ENCODE measurements around the gene ABCC1. TPM values are rescaled to one million over a fixed set of nuclear protein-coding genes. Genes with fewer than 3 reads are reported as not detected.
A peak's percentile ranks its signal among the peaks of the same experiment; 100 is the strongest.
"Not testable (repeated sequence)": the region's sequence is repeated elsewhere in the genome, so short reads cannot be mapped to it uniquely, and the experiment has no call there.

Gene ABCC1
- polyA plus RNA-seq, 1 experiment, result 69.7 TPM

GRCh38 chr16:16178455-16179162, 229.2 kb downstream of the ABCC1 start:
- TF ChIP-seq CTCF (IDR thresholded peaks at IDR 0.05; ENCODE audit: low read depth, low read length), result no peak
- H3K27ac ChIP-seq (ENCODE audit: low read depth, low read length), result no peak overlapping the region
- CTCF ChIA-PET, result no interaction called here
- H3K4me3 ChIP-seq (ENCODE audit: low read depth, low read length), result no peak overlapping the region
- peaks cover 6% of the 10 kb centered on the region for H3K9me3 ChIP-seq (ENCODE audit: control insufficient read depth, insufficient read depth, low read length)
- H3K27me3 ChIP-seq (ENCODE audit: control insufficient read depth, insufficient read depth, low read length), result peaks cover 5% of the 10 kb centered on the region
- no peak for DNase-seq (ENCODE audit: low read depth, low spot score)
- POLR2A ChIA-PET, result no interaction called here

GRCh38 chr16:16181748-16182147, 232.3 kb downstream of the ABCC1 start:
- H3K4me3 ChIP-seq (ENCODE audit: low read depth, low read length); DNase-seq (ENCODE audit: low read depth, low spot score); CTCF ChIA-PET; POLR2A ChIA-PET; H3K9me3 ChIP-seq (ENCODE audit: control insufficient read depth, insufficient read depth, low read length); H3K27me3 ChIP-seq (ENCODE audit: control insufficient read depth, insufficient read depth, low read length); H3K27ac ChIP-seq (ENCODE audit: low read depth, low read length): not testable (repeated sequence)

- no peak for TF ChIP-seq CTCF (IDR thresholded peaks at IDR 0.05; ENCODE audit: low read depth, low read length)
- ChIA-PET CTCF (interaction anchor here (1.0 kb wide), 1 partner anchor 9 kb away, joined by 3 read pairs; no protein-coding TSS in a partner anchor), POLR2A (no interaction called here)
- H3K9me3 ChIP-seq (ENCODE audit: control insufficient read depth, insufficient read depth, low read length), result peaks cover 6% of the 10 kb centered on the region; the same call in 1 of the 2 replicates
- DNase-seq (ENCODE audit: low read depth, low spot score), result no peak
- H3K27ac ChIP-seq (ENCODE audit: low read depth, low read length), result no peak overlapping the region
- H3K4me3 ChIP-seq (ENCODE audit: low read depth, low read length), result no peak overlapping the region
- peaks cover 5% of the 10 kb centered on the region for H3K27me3 ChIP-seq (ENCODE audit: control insufficient read depth, insufficient read depth, low read length)
Observed at GRCh38 chr16:16182918-16183317, 233.5 kb downstream of the ABCC1 start.

GRCh38 chr16:16183562-16183961, 234.1 kb downstream of the ABCC1 start:
- POLR2A ChIA-PET, result no interaction called here
- Histone ChIP-seq H3K9me3 (ENCODE audit: control insufficient read depth, insufficient read depth, low read length) (peaks cover 3% of the 10 kb centered on the region; the same call in 1 of the 2 replicates), H3K4me3 (ENCODE audit: low read depth, low read length) (no peak overlapping the region), H3K27me3 (ENCODE audit: control insufficient read depth, insufficient read depth, low read length) (peaks cover 6% of the 10 kb centered on the region), H3K27ac (ENCODE audit: low read depth, low read length) (no peak overlapping the region)
- DNase-seq (ENCODE audit: low read depth, low spot score), result no peak
- TF ChIP-seq CTCF (IDR thresholded peaks at IDR 0.05; ENCODE audit: low read depth, low read length), result 0 out of 2 replicates have a peak, but pooled peaks have one; percentile 11
- CTCF ChIA-PET, result interaction anchor here (1.0 kb wide), 1 partner anchor 9 kb away, joined by 3 read pairs; no protein-coding TSS in a partner anchor

GRCh38 chr16:16184594-16184993, 235.2 kb downstream of the ABCC1 start:
- ChIA-PET POLR2A (interaction anchor here (0.6 kb wide), 1 partner anchor 88 kb away, joined by 5 read pairs; no protein-coding TSS in a partner anchor), CTCF (no interaction called here)
- Histone ChIP-seq H3K27ac (ENCODE audit: low read depth, low read length) (no peak overlapping the region), H3K4me3 (ENCODE audit: low read depth, low read length) (no peak overlapping the region), H3K9me3 (ENCODE audit: control insufficient read depth, insufficient read depth, low read length) (no peaks in the 10 kb centered on the region), H3K27me3 (ENCODE audit: control insufficient read depth, insufficient read depth, low read length) (peaks cover 7% of the 10 kb centered on the region)
- DNase-seq (ENCODE audit: low read depth, low spot score), result no peak
- TF ChIP-seq CTCF (IDR thresholded peaks at IDR 0.05; ENCODE audit: low read depth, low read length), result no peak

Data from AG04450 (cell line).